ENCODE data around the gene CRYBA4.

GRCh38 chr22:26672590-26673468 lies 51.1 kb downstream of the CRYBA4 start:
- TF ChIP-seq CTCF (IDR thresholded peaks at IDR 0.05), result peak in 5 of 6 experiments; percentile 15 to 62 (median 48)
- TF ChIP-seq POLR2A (IDR thresholded peaks at IDR 0.05), result peak; percentile 38 to 40

Data from Peyer's patch (tissue), 4 donors.